ENCODE data around the gene CNN2.

The CNN2 gene

GRCh38 chr19:1049106-1049505, 22.7 kb downstream of the CNN2 start:
- no peak for DNase-seq (ENCODE audit: low read depth in 2 of 2)

GRCh38 chr19:1049800-1050199, 23.4 kb downstream of the CNN2 start:
- DNase-seq (ENCODE audit: low read depth in 2 of 2), result no peak

- no peak for DNase-seq (ENCODE audit: low read depth in 2 of 2)
Measured at GRCh38 chr19:1050989-1051788, 24.8 kb downstream of the CNN2 start.

GRCh38 chr19:1051791-1052190, 25.4 kb downstream of the CNN2 start:
- DNase-seq (ENCODE audit: low read depth in 2 of 2), result no peak

GRCh38 chr19:1052349-1052975, 26.1 kb downstream of the CNN2 start:
- DNase-seq (ENCODE audit: low read depth in 2 of 2), result no peak

- no peak for DNase-seq (ENCODE audit: low read depth in 2 of 2)
Measured at GRCh38 chr19:1053176-1054101, 27.0 kb downstream of the CNN2 start.

GRCh38 chr19:1054102-1055027, 28.0 kb downstream of the CNN2 start:
- DNase-seq (ENCODE audit: low read depth in 2 of 2), result no peak

- no peak for DNase-seq (ENCODE audit: low read depth in 2 of 2)
Measured at GRCh38 chr19:1055028-1055425, 28.6 kb downstream of the CNN2 start.

GRCh38 chr19:1055886-1056620, 29.6 kb downstream of the CNN2 start:
- DNase-seq (ENCODE audit: low read depth in 2 of 2), result no peak

GRCh38 chr19:1057176-1057855, 30.9 kb downstream of the CNN2 start:
- DNase-seq (ENCODE audit: low read depth in 2 of 2), result no peak

- no peak for DNase-seq (ENCODE audit: low read depth in 2 of 2)
Measured at GRCh38 chr19:1058112-1058511, 31.7 kb downstream of the CNN2 start.

- DNase-seq (ENCODE audit: low read depth in 2 of 2), result no peak
Measured at GRCh38 chr19:1060689-1061088, 34.3 kb downstream of the CNN2 start.

- no peak for DNase-seq (ENCODE audit: low read depth in 2 of 2)
Measured at GRCh38 chr19:1061987-1062386, 35.6 kb downstream of the CNN2 start.

GRCh38 chr19:1062387-1063029, 36.1 kb downstream of the CNN2 start:
- DNase-seq (ENCODE audit: low read depth in 2 of 2), result peak; percentile 50 to 51

GRCh38 chr19:1063030-1063908, 36.9 kb downstream of the CNN2 start:
- peak; percentile 70 to 71 for DNase-seq (ENCODE audit: low read depth in 2 of 2)

GRCh38 chr19:1063909-1064660, 37.7 kb downstream of the CNN2 start:
- no peak for DNase-seq (ENCODE audit: low read depth in 2 of 2)

Data from stimulated activated CD4-positive, alpha-beta T cell treated with anti-CD3 and anti-CD28 coated beads, Interleukin-15, amount 100 ng/mL, for 48 hours (primary cell).